ENCODE results near the gene ATXN1.

The ATXN1 gene

GRCh38 chr6:16778521-16778920 lies 17.3 kb upstream of the ATXN1 start:
- Mint-ChIP-seq H3K27ac (no peak overlapping the region), H3K36me3 (ENCODE audit: low read depth) (no peaks in the 10 kb centered on the region), H3K4me3 (no peak overlapping the region), H3K9me3 (no peaks in the 10 kb centered on the region), H3K27me3 (ENCODE audit: low read depth, poor library complexity) (peaks cover 17% of the 10 kb centered on the region), H3K4me1 (peaks cover 13% of the 10 kb centered on the region)
- no peak for DNase-seq
- TF ChIP-seq, protein P1, sequence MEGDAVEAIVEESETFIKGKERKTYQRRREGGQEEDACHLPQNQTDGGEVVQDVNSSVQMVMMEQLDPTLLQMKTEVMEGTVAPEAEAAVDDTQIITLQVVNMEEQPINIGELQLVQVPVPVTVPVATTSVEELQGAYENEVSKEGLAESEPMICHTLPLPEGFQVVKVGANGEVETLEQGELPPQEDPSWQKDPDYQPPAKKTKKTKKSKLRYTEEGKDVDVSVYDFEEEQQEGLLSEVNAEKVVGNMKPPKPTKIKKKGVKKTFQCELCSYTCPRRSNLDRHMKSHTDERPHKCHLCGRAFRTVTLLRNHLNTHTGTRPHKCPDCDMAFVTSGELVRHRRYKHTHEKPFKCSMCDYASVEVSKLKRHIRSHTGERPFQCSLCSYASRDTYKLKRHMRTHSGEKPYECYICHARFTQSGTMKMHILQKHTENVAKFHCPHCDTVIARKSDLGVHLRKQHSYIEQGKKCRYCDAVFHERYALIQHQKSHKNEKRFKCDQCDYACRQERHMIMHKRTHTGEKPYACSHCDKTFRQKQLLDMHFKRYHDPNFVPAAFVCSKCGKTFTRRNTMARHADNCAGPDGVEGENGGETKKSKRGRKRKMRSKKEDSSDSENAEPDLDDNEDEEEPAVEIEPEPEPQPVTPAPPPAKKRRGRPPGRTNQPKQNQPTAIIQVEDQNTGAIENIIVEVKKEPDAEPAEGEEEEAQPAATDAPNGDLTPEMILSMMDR (IDR thresholded peaks at IDR 0.05) = no peak

DNA sequence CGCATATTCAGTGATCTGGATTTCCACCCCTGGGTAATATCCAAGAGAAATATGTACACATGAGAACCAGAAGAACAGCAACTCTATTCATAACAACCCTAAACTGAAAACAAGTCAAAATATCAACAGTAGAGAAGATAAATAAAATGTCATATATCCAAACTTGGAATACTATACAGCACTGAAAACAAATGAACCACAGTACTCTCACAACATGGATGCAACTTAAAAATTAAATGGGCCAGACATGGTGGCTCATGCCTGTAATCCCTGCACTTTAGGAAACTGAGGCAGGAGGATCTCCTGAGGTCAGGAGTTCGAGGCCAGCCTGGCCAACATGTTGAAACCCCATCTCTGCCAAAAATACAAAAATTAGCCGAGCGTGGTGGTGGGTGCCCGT lies 16.5 kb upstream of the ATXN1 start:
- peaks cover 17% of the 10 kb centered on the region for H3K27me3 Mint-ChIP-seq (ENCODE audit: low read depth, poor library complexity)
- TF ChIP-seq, protein P1 (IDR thresholded peaks at IDR 0.05) = no peak
- H3K4me3 Mint-ChIP-seq = no peak overlapping the region
- H3K9me3 Mint-ChIP-seq = no peaks in the 10 kb centered on the region
- DNase-seq = no peak
- H3K4me1 Mint-ChIP-seq = peaks cover 15% of the 10 kb centered on the region
- H3K36me3 Mint-ChIP-seq (ENCODE audit: low read depth) = no peaks in the 10 kb centered on the region
- H3K27ac Mint-ChIP-seq = no peak overlapping the region

DNA sequence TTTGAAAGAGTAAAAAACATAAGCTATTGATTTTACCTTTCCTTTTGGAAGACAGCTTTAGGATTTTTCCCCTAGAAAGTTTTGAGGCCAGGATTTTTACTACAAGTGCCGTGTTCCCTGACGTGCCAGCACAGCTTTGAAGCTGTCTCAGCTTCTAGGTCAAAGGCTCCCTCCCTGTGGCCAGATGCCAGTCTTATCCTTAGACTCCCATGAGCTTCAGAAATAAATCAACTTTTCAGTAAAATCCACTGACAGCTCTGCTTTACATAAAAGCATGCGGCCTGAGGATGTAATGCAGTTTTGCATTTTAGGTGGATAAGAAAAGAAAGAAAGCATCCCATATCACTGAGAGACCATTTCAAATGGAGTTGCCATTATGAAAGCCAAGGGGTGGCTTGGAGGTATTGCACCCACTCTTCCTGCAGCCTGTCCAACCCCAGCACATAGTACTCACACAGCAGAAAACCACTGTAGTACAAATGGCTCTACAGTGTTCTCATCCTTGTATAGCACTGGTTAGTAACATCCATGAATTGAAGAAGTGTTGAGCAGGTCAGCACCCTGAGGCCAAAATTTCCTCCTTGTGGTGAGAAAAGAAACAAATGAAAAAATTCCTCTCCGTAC lies 15.2 kb upstream of the ATXN1 start:
- Mint-ChIP-seq H3K27me3 (ENCODE audit: low read depth, poor library complexity) (peaks cover 17% of the 10 kb centered on the region), H3K9me3 (no peaks in the 10 kb centered on the region), H3K27ac (no peak overlapping the region), H3K4me3 (no peak overlapping the region), H3K36me3 (ENCODE audit: low read depth) (no peaks in the 10 kb centered on the region), H3K4me1 (peaks cover 10% of the 10 kb centered on the region)
- TF ChIP-seq, protein P1 (IDR thresholded peaks at IDR 0.05) = no peak
- no peak for DNase-seq

DNA sequence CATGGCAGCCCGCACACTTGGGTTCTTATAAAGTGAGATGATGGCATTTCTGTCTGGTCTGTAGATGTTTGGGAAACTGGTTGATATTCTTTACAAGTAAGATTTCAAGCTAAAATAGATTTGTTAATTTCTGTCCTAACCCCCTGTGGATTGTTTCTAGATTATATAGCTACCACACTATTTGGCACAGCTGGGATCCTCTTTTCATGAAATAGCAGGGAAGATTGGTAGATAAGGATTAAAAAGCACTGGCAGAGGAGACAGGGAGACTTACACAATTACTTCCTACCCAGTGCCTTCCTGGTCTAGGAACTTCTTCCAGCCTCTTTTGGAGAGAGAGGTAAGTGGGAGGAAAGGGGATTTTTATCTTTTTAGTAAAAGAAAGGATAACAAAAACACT lies 13.2 kb upstream of the ATXN1 start:
- DNase-seq = no peak
- no peak overlapping the region for H3K27ac Mint-ChIP-seq
- peaks cover 20% of the 10 kb centered on the region for H3K4me1 Mint-ChIP-seq
- H3K36me3 Mint-ChIP-seq (ENCODE audit: low read depth) = no peaks in the 10 kb centered on the region
- H3K4me3 Mint-ChIP-seq = no peak overlapping the region
- TF ChIP-seq, protein P1 (IDR thresholded peaks at IDR 0.05) = no peak
- peaks cover 13% of the 10 kb centered on the region for H3K27me3 Mint-ChIP-seq (ENCODE audit: low read depth, poor library complexity)
- no peaks in the 10 kb centered on the region for H3K9me3 Mint-ChIP-seq

DNA sequence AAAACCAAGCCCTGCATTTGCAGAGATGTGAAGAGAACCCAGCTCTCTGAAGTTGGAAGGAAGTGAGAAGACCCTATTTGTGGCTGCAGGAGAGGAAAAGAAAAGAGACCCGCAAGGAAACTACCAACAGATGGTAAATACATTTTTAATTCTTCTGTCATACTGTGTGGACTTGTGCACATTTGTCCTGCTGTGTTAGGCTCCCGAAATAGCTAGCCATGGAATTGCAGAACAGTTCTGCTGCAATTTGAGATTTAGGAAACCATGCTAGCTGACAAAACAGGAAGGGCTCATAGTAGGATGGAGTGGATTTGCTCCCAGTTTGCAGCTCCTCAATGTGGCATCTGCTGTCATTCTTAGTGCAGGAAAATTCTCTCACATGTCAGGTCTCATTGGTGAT lies 12.1 kb upstream of the ATXN1 start:
- H3K4me3 Mint-ChIP-seq = no peak overlapping the region
- DNase-seq = no peak
- peaks cover 30% of the 10 kb centered on the region for H3K4me1 Mint-ChIP-seq
- no peaks in the 10 kb centered on the region for H3K36me3 Mint-ChIP-seq (ENCODE audit: low read depth)
- TF ChIP-seq, protein P1 (IDR thresholded peaks at IDR 0.05) = no peak
- no peaks in the 10 kb centered on the region for H3K9me3 Mint-ChIP-seq
- peaks cover 13% of the 10 kb centered on the region for H3K27me3 Mint-ChIP-seq (ENCODE audit: low read depth, poor library complexity)
- H3K27ac Mint-ChIP-seq = no peak overlapping the region
